ENCODE results near the gene GDA.

Gene GDA

DNA sequence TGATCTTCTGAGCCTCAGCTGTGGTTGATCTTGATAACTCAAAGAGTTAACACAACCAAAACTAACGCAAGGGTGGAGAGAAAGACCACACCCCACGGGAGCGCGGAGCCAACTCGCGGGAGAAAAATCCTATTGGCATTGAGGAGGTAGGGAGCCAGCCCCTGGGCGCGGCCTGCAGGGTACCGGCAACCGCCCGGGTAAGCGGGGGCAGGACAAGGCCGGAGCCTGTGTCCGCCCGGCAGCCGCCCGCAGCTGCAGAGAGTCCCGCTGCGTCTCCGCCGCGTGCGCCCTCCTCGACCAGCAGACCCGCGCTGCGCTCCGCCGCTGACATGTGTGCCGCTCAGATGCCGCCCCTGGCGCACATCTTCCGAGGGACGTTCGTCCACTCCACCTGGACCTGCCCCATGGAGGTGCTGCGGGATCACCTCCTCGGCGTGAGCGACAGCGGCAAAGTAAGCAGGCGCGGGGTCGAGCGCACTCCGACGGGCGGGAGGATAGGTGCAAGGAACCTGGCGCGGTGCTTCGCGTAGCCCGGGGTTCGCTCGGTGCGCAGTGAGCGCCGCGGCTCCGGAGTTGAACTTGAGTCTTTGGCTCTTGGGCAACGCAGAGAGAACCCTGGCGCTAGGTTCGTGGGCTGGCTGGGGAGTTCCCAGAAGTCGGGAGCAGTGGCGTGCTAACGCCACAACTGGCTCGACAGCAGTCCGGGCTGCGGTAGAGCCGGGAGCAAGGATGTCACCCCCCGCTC is at the start of gene GDA:
Gene GDA (plus strand): TSS at position 210 of the 745 bp plus-strand sequence. CDS start 120 bp downstream, at position 330.
- Mint-ChIP-seq H3K4me1 (ENCODE audit: low read depth) (peaks cover 14% of the 10 kb centered on the region), H3K4me3 (no peak within 1 kb of the TSS), H3K27ac (no peak within 1 kb of the TSS), H3K36me3 (ENCODE audit: low read depth) (no peaks in the 10 kb centered on the region), H3K9me3 (no peaks in the 10 kb centered on the region), H3K27me3 (peaks cover 53% of the 10 kb centered on the region)
- no peak for DNase-seq

DNA sequence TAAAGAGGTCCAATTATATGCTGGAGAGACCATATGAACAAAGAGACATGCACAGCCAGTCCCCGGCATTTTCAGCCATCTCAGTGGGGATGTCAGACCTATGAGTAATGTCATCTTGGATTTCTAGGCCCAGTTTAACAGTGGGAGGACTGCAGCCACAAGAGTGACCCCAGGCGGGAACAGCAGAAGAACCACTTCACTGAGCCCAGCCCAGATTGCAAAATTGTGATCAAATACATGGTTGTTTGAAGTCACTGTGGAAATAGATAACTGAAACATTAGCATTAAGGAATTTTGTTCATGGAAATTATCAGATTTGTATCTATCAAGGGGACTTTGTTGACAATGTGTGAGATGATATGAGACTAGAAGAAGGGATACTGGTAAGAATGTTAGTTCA is 46.7 kb upstream of the GDA start:
- no peaks in the 10 kb centered on the region for H3K27me3 Mint-ChIP-seq
- peaks cover 11% of the 10 kb centered on the region for H3K9me3 Mint-ChIP-seq
- no peaks in the 10 kb centered on the region for H3K4me1 Mint-ChIP-seq (ENCODE audit: low read depth)
- no peak for DNase-seq
- no peaks in the 10 kb centered on the region for H3K36me3 Mint-ChIP-seq (ENCODE audit: low read depth)
- no peak overlapping the region for H3K27ac Mint-ChIP-seq
- no peak overlapping the region for H3K4me3 Mint-ChIP-seq

DNA sequence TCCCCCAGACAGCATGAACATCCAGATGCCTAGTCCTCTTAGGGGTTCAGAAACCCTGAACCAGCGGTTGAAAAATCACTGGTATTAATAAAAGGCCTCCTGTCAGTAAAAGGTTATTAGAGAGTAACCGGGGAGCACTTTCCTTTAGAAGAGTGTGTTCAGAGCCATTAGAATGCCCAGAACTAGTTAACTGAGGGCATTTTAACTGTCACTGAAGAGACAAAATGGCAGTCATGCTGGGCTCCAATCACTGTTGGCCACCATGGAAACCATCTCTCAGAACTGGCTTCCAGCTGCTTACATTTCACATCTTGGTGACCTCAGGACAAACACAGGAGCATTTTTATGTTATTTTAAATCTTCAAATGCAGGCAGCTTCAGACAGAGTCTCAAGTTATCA is 36.2 kb upstream of the GDA start:
- DNase-seq, result no peak
- peaks cover 9% of the 10 kb centered on the region for H3K27me3 Mint-ChIP-seq
- no peaks in the 10 kb centered on the region for H3K36me3 Mint-ChIP-seq (ENCODE audit: low read depth)
- no peak overlapping the region for H3K4me3 Mint-ChIP-seq
- no peaks in the 10 kb centered on the region for H3K4me1 Mint-ChIP-seq (ENCODE audit: low read depth)
- H3K27ac Mint-ChIP-seq, result no peak overlapping the region
- no peaks in the 10 kb centered on the region for H3K9me3 Mint-ChIP-seq

DNA sequence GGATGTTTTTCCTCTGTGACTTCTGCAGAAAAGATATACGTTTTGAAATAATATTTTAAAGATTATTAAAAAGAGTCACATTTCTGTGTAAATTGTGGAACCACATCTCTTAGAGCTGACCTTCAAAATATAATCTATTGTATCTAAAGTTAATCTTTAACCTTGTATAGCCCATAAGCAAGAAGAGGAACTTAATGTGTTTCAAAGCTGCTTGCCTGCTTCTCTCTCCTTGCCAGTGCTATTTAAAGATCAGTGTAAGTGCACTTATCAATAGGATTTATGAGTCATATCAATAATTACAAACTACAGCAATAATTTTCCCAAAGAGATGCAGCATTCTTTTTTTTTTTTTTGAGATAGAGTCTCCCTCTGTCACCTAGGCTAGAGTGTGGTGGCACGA is 29.4 kb upstream of the GDA start:
- no peak overlapping the region for H3K4me3 Mint-ChIP-seq
- H3K4me1 Mint-ChIP-seq (ENCODE audit: low read depth), result no peaks in the 10 kb centered on the region
- no peak for DNase-seq
- no peaks in the 10 kb centered on the region for H3K9me3 Mint-ChIP-seq
- peaks cover 7% of the 10 kb centered on the region for H3K27me3 Mint-ChIP-seq
- no peaks in the 10 kb centered on the region for H3K36me3 Mint-ChIP-seq (ENCODE audit: low read depth)
- H3K27ac Mint-ChIP-seq, result no peak overlapping the region

DNA sequence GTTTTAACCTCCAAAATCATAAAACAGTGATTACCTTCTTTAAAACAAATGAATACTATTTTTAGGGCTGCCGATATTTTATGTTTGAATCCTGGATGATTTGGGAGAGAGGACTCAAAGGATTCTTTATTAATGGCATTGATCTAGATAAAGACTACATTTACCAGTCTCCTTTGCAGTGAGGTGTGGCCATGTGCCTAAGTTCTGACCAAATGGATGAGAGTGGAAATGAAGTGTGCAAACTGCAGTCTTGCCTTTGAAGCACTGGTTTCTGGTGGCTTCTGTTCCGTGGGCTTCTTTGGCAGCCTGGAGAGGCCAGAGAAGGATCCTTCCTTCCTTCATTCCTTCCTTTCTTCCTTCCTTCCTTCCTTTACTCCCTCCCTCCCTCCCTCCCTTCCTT is 24.3 kb upstream of the GDA start:
- H3K27me3 Mint-ChIP-seq, result peaks cover 15% of the 10 kb centered on the region
- no peak overlapping the region for H3K27ac Mint-ChIP-seq
- no peaks in the 10 kb centered on the region for H3K4me1 Mint-ChIP-seq (ENCODE audit: low read depth)
- no peaks in the 10 kb centered on the region for H3K36me3 Mint-ChIP-seq (ENCODE audit: low read depth)
- no peak for DNase-seq
- no peak overlapping the region for H3K4me3 Mint-ChIP-seq
- no peaks in the 10 kb centered on the region for H3K9me3 Mint-ChIP-seq

DNA sequence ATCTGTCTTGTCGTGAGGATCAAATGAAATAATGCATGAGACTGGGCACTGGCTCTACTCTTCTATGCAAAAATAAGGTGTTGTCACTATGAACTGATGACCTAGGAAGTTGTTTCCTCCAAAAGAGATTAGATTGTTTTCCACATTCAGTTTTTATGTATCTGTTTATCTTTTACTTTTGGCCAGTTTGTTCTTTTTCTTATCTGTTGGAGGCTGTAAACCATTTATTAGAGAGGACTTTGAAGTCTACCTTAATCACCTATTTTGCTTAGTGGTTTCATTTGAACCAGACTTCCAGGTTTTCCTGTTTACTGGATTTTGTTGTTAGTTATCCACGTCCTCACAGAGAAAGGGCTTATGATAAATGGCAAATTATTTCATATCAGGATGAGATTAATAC is 21.5 kb upstream of the GDA start:
- no peaks in the 10 kb centered on the region for H3K9me3 Mint-ChIP-seq
- no peaks in the 10 kb centered on the region for H3K4me1 Mint-ChIP-seq (ENCODE audit: low read depth)
- no peak overlapping the region for H3K27ac Mint-ChIP-seq
- no peaks in the 10 kb centered on the region for H3K36me3 Mint-ChIP-seq (ENCODE audit: low read depth)
- H3K27me3 Mint-ChIP-seq, result peaks cover 17% of the 10 kb centered on the region
- no peak overlapping the region for H3K4me3 Mint-ChIP-seq
- DNase-seq, result no peak

DNA sequence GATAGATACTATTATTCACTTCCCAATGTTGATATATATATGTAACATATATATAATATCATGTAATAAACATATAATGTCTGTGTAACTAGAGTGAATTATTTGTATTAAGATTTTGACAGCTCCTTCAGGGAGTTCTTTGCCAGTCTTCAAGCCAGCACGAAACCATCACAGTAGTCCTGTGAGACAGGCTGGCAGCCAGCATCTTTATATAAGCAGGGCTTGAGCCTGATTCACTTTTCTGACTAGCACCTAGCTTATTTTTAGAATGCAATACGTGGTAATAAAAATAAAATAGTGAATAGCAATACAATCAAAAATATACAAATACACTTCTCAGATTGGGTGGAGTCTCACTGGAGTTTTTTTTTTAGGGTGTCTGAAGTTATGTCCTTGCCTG is 20.7 kb upstream of the GDA start:
- H3K9me3 Mint-ChIP-seq, result no peaks in the 10 kb centered on the region
- no peak overlapping the region for H3K4me3 Mint-ChIP-seq
- no peaks in the 10 kb centered on the region for H3K36me3 Mint-ChIP-seq (ENCODE audit: low read depth)
- H3K27me3 Mint-ChIP-seq, result peaks cover 17% of the 10 kb centered on the region
- DNase-seq, result no peak
- no peaks in the 10 kb centered on the region for H3K4me1 Mint-ChIP-seq (ENCODE audit: low read depth)
- no peak overlapping the region for H3K27ac Mint-ChIP-seq

DNA sequence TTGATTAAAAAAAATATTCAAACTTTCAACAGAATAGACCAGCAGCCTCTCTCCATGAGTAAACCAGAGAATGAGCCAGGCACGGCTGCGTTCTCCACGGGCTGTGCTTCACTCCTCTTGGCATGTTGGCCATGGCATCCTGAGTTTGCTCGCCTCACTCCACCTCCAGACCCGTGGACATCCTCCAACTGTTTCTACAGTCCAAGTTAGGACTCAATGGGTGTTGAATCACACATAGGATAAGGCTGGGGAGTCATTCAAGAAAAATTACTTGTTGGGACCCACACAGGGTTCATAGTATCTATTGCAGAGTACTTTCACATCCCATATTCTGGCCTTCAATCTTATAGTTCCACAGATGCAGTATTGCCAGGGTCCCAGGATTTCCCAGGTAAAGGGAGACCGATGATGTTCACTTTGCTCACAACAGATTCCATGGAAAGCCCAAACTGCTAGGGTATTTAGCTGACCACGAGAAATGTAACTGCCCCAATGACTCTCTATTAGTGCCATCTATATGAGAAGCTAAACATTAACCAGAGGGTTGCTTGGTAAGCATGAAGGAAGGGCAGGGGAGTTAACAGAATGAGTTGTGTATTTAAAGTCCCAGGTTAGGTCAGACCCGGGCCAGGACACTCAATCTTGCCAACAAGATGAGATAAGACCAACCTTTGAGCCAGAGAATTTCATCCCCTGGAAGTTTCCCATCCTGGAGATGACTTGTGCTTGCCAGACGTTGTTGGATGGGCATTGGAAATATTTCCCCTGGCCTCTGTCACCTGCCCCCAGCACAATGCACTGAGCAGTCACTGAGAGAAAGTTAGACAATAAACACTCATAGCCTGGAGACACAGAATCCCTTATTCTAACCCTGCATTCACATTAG is 19.7 kb upstream of the GDA start:
- no peak for DNase-seq
- Mint-ChIP-seq H3K27ac (no peak overlapping the region), H3K27me3 (peaks cover 17% of the 10 kb centered on the region), H3K9me3 (no peaks in the 10 kb centered on the region), H3K4me3 (no peak overlapping the region), H3K4me1 (ENCODE audit: low read depth) (no peaks in the 10 kb centered on the region), H3K36me3 (ENCODE audit: low read depth) (no peaks in the 10 kb centered on the region)

DNA sequence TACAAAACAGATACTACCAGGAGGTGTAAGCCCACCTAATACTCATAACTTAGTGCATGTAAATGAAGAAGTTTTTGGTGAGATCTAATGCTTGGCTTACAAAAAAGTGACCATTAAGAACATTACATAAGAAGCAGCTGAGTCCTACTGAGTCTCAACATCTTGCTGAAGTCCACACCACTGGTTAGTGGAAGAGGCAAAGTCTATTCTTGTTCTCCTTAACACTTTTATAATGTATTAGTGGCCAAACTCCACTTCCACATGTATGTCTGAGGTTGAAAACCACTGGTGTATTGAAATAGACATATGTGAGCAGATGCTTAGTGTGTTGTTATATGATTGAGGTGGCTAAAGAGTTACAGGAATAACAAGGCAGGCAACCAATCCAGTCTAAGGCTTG is 18.9 kb upstream of the GDA start:
- Mint-ChIP-seq H3K36me3 (ENCODE audit: low read depth) (no peaks in the 10 kb centered on the region), H3K27me3 (peaks cover 17% of the 10 kb centered on the region), H3K27ac (no peak overlapping the region), H3K9me3 (no peaks in the 10 kb centered on the region), H3K4me1 (ENCODE audit: low read depth) (no peaks in the 10 kb centered on the region), H3K4me3 (no peak overlapping the region)
- no peak for DNase-seq

DNA sequence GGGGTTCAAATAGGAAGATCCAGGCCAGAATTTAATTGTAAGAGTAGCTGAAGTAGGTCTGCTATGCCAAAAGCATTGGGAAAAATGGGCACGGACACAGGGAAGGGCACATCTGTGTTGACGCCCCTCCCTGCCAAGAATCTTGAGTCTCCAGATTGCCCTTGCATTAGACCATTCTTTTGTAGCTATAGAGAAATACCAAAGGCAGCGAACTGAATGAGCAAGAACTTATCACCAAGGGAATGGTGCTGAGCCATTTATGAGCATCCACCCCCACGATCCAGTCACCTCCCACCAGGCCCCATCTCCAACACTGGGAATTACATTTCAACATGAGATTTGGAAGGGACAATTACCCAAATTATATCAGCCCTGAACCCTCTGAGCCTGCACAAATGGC is 18.0 kb upstream of the GDA start:
- no peaks in the 10 kb centered on the region for H3K36me3 Mint-ChIP-seq (ENCODE audit: low read depth)
- H3K27me3 Mint-ChIP-seq, result peaks cover 15% of the 10 kb centered on the region
- no peaks in the 10 kb centered on the region for H3K9me3 Mint-ChIP-seq
- DNase-seq, result no peak
- no peak overlapping the region for H3K27ac Mint-ChIP-seq
- no peak overlapping the region for H3K4me3 Mint-ChIP-seq
- no peaks in the 10 kb centered on the region for H3K4me1 Mint-ChIP-seq (ENCODE audit: low read depth)

DNA sequence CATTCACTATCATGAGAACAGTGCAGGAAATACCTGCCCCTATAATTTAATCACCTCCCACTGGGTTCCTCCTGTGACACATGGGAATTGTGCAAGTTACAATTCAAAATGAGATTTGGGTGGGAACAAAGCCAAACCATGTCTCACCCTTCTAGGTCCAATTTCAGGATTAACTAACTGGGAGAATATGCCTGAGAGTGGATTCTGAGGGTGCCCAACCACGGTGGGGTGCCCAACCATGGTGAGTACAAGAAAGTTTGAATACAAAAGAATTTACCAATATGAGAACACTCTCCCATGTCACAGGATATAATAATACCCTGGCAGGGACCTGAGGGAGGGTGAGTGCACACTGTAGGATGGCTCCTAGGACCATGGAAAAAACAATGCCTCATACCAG is 17.2 kb upstream of the GDA start:
- peaks cover 10% of the 10 kb centered on the region for H3K27me3 Mint-ChIP-seq
- H3K4me3 Mint-ChIP-seq, result no peak overlapping the region
- no peaks in the 10 kb centered on the region for H3K36me3 Mint-ChIP-seq (ENCODE audit: low read depth)
- no peaks in the 10 kb centered on the region for H3K9me3 Mint-ChIP-seq
- no peak overlapping the region for H3K27ac Mint-ChIP-seq
- no peaks in the 10 kb centered on the region for H3K4me1 Mint-ChIP-seq (ENCODE audit: low read depth)
- no peak for DNase-seq

DNA sequence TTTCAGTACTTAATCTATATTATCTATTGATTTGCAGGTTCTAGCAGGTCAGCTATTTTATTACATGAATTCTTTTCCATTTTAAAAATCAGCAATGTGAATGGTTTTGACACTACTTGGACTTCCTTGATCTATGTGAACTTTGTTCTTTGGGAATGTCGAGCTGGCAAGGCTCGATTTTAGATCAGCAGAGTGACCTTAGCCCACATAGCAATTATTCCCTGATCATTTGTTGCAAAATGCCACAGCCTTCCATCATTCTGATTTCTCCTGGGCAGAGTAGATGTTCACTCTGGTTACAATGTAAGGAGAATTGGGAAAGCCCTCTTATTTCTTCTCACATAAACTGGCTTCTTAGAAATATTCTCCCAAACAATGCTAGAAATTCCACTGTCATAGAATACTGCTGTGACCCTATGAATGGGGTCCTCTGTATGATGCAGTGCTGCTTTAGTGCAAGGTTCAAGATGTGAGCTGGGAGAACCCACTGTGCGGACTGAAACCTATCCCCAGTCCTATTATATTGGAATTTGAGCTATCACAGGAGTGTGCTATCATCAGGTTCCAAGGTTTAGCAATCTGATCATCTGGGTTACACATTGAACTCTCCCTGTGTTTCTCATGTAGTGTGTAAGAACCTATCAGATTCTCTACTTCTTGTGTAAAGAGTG is 15.7 kb upstream of the GDA start:
- no peaks in the 10 kb centered on the region for H3K4me1 Mint-ChIP-seq (ENCODE audit: low read depth)
- H3K4me3 Mint-ChIP-seq, result no peak overlapping the region
- no peak overlapping the region for H3K27ac Mint-ChIP-seq
- H3K36me3 Mint-ChIP-seq (ENCODE audit: low read depth), result no peaks in the 10 kb centered on the region
- no peak for DNase-seq
- no peaks in the 10 kb centered on the region for H3K9me3 Mint-ChIP-seq
- peaks cover 10% of the 10 kb centered on the region for H3K27me3 Mint-ChIP-seq

DNA sequence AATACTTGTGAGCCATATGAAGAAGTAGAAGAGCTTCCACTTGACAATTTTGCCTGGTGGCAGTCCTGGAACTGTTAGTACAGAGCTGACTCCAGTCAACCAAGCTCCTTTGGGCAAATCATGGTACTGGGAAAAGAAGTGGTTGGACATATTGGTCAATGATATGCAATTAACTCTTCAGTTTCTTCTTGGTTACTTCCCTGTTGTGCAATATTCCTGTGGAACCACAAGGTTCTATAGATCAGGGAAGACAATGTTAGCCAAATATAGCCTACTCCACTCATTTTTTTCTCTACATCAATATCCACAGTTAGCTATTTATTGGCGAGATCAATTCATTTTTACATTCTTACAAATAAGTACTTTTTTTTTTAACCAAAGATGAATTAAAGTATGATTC is 14.4 kb upstream of the GDA start:
- H3K27me3 Mint-ChIP-seq, result peaks cover 3% of the 10 kb centered on the region

DNA sequence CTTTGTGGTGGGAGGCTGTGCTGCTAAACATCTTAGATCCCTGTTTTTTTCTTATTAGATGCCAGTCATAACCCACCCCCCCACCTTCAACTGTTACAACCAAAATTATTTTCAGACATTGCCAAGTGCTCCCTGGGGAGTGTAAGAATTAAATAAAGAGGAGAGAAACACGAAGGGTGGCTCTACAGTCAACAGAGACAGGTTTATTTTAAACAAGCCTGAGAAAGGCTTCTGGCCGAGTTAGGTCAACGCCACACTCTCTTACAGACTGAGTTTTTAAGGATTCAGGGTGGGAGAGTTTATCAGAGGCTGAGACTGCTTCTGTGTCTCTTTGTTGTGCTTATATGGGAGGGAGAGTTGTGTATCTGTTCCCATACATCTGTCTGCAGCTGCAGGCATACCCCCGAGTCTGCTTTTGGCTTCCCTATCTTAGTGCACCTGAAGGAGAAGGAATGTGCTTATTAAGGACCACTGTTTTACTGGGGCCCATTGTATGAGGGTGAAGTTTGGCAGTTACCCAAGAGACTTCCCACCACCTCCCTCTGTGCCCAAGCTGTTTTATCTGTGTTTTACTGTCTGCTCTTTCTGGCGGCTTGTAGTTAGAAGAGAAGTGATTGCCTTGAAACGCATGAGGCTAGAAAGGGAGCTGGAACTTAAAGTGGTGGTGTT is 11.4 kb upstream of the GDA start:
- H3K27me3 Mint-ChIP-seq, result peaks cover 10% of the 10 kb centered on the region
- no peaks in the 10 kb centered on the region for H3K4me1 Mint-ChIP-seq (ENCODE audit: low read depth)
- no peaks in the 10 kb centered on the region for H3K36me3 Mint-ChIP-seq (ENCODE audit: low read depth)
- no peak for DNase-seq
- no peak overlapping the region for H3K4me3 Mint-ChIP-seq
- no peaks in the 10 kb centered on the region for H3K9me3 Mint-ChIP-seq
- H3K27ac Mint-ChIP-seq, result no peak overlapping the region

More for the DNA sequence above, 14.4 kb upstream of the GDA start:
- Mint-ChIP-seq H3K27ac (no peak overlapping the region), H3K4me1 (ENCODE audit: low read depth) (no peaks in the 10 kb centered on the region), H3K9me3 (no peaks in the 10 kb centered on the region), H3K4me3 (no peak overlapping the region), H3K36me3 (ENCODE audit: low read depth) (no peaks in the 10 kb centered on the region)
- DNase-seq, result no peak

All from activated T-cell treated with anti-CD3 and anti-CD28 coated beads, Interleukin-2, amount 50 U/mL, for 24 hours (primary cell).